Activated CD8-positive, alpha-beta memory T cell treated with anti-CD3 and anti-CD28 coated beads, Interleukin-2, amount 50 U/mL, for 48 hours (primary cell): ENCODE results near the gene ZNF143.

Source experiments
- DNase-seq: peaks from one replicate; pipeline ENCODE4 v3.0.0-alpha.2; 2020

ZNF143 gene

DNA sequence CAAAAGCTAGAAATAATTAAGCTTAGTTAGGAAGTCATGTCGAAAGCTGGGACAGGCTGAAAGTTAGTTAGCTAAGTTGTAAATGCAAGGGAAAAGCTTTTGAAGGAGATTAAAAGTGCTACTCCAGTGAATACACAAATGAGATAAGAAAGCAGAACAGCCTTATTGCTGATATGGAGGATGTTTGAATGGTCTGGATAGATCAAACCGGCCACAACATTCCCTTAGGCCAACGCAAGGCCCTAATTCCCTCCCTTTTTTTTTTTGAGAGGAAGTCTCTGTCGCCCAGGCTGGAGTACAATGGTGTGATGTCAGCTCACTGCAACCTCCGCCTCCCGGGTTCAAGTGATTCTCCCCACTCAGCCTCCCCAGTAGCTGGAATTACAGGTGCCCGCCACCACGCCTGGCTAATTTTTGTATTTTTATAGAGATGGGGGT, 89.4 kb downstream of the ZNF143 start:
- no peak for DNase-seq

GRCh38 chr11:9561279-9561982, 100.6 kb downstream of the ZNF143 start:
- DNase-seq, result no peak

- DNase-seq, result no peak
Measured at GRCh38 chr11:9562716-9563115, 101.9 kb downstream of the ZNF143 start.

DNA sequence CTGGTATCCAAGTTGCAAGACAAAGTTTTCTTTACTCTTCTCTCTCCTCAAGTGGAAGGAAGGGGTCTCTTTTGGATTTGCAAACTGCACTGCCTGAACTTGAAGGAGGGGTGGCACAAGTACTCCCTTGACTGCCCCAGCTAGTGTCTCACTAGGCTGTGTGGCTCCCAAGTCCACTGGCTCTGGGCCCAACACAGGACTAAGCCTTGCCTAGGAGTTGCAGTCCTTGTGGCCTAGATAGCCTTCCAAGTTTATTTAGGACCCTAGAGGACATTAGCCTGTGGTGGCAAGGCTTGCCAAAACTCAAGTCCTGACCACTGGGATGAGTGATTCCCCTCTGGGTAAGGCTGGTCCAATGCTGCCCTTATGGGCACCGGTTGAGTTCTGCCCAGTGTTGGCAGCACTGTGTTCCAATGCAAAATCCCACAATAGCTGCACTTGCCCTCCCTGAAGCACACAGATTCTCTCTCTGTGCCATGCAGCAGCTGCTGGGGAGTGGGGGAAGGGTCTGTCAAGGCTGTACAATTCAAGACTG, 102.5 kb downstream of the ZNF143 start:
- DNase-seq, result no peak

GRCh38 chr11:9565822-9566560, 105.2 kb downstream of the ZNF143 start:
- no peak for DNase-seq

DNA sequence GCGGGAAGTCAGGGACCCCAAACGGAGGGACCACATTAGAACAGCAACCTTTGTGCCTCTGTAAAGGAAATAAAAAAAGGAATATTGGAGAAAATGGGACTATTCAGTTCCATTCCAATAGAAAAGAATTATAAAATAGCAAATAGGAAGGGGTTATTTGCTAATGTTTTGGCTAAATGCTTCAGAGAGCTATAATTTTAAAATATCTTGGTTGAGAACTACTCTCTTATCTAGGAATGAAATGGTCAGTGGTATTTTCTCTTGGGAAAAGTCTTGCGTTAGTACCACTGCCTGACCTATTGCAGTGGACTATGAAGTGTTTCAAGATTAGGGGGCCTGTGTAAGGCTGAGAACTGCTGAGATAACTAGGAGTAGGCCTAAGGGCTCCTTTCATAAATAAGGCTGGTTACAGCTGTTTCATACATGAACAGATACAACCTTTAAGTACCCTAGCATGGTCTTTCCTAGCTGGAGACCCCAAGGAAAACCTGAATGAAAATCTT, 105.8 kb downstream of the ZNF143 start:
- no peak for DNase-seq

GRCh38 chr11:9567401-9567800, 106.6 kb downstream of the ZNF143 start:
- DNase-seq, result no peak

- DNase-seq, result no peak
Measured at GRCh38 chr11:9568161-9568853, 107.5 kb downstream of the ZNF143 start.

DNA sequence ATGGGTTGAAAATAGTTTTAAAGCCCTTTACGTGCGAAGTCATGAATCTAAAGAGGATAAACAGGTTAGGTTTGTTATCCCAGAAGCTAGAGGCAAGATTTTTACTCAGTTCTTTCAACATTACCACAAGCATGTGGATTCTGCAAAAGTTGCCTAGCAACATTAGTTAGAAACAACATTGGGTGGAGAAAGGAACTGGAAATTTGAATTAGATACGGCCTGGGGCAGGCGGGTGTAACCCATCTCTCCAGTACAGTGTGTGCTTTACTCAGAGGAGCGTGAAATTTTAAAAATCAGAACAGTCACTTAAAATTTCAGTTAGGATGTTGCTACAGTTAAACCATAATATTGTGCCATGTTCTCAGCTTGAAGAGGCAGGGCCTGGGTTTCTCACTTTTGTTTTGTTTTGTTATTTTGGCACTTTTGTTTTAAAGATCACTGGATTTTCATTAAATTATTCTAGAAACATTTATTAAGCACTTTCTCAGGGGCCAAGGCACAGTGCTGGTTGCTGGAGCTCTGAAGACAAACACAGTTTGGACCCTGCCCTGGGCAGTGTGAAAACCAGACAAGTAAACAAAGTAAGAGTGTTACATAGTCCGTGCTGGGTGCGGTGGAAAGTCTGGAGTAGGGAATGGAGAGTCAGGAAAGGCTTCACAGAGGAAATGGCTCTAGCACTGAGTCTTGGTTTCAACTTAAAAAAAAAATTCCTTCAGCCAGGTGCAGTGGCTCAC, 108.2 kb downstream of the ZNF143 start:
- no peak for DNase-seq

GRCh38 chr11:9569588-9570164, 108.9 kb downstream of the ZNF143 start:
- DNase-seq, result no peak

GRCh38 chr11:9570313-9571025, 109.7 kb downstream of the ZNF143 start:
- no peak for DNase-seq

DNA sequence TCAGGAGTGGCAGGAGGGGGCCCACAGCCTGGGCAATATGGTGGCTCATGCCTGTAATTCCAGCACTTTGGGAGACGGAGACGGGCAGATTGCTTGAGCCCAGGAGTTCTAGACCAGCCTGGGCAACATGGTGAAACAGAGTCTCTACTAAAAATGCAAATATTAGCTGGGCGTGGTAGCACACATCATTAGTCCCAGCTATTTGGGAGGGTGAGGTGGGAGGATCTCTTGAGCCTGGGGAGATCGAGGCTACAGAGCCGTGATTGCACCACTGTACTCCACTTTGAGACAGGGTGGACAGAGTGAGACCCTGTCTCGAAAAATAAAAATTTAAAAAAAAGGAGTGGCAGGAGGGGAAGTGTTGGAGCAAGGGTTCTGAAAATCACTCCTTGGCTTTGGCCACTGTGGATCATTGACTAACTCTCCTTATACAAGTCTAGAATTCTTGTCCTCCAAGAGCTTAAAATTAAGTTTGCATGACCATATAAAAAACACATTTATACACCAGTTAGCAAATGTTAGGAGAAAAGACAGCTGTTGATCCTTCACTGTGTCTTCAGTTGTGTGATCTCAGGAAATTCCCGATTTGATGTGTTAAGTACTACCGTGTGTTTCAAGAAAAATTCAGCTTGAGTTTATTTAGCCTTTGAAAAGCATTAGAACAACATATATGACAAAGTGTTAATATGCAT, 110.4 kb downstream of the ZNF143 start:
- DNase-seq, result no peak

DNA sequence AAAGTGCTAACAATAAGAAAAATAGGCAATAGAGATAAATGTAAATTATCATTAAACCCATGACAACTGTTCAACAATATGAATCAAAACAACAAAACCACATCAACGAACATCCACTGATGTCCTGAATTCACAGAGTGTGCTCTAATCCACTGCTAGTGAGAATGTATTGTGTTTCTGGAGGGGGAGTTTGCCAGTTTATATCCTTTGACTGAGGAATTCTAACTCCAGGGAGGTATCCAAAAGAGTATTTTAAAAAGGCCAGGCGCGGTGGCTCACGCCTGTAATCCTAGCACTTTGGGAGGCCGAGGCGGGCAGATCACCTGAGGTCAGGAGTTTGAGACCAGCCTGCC, 110.9 kb downstream of the ZNF143 start:
- DNase-seq, result no peak

- peak; percentile 98 for DNase-seq
Measured at GRCh38 chr11:9573052-9573774, 112.4 kb downstream of the ZNF143 start, which contains the start of gene WEE1. Gene WEE1 (plus strand): TSS chr11:9573670. CDS start chr11:9573934, 264 bp downstream.

DNA sequence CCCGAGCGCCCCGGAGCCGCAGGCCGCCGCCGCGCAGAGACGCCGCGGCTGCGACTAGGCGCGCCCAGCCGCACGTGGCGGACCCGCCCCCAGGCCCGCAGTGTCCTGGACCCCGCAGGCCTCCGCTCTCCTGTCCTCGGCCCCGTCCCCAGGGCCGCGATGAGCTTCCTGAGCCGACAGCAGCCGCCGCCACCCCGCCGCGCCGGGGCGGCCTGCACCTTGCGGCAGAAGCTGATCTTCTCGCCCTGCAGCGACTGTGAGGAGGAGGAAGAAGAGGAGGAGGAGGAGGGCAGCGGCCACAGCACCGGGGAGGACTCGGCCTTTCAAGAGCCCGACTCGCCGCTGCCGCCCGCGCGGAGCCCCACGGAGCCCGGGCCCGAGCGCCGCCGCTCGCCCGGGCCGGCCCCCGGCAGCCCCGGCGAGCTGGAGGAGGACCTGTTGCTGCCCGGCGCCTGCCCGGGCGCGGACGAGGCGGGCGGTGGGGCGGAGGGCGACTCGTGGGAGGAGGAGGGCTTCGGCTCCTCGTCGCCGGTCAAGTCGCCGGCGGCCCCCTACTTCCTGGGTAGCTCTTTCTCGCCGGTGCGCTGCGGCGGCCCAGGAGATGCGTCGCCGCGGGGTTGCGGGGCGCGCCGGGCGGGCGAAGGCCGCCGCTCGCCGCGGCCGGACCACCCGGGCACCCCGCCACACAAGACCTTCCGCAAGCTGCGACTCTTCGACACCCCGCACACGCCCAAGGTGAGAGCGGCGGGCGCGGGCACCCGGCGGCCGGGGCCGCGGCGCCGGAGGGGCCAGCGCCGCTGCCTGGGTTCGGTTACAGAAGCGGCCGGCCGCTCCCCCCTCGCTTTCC, 113.2 kb downstream of the ZNF143 start:
- DNase-seq, result no peak

GRCh38 chr11:9574622-9575259, 113.9 kb downstream of the ZNF143 start:
- peak; percentile 70 for DNase-seq

DNA sequence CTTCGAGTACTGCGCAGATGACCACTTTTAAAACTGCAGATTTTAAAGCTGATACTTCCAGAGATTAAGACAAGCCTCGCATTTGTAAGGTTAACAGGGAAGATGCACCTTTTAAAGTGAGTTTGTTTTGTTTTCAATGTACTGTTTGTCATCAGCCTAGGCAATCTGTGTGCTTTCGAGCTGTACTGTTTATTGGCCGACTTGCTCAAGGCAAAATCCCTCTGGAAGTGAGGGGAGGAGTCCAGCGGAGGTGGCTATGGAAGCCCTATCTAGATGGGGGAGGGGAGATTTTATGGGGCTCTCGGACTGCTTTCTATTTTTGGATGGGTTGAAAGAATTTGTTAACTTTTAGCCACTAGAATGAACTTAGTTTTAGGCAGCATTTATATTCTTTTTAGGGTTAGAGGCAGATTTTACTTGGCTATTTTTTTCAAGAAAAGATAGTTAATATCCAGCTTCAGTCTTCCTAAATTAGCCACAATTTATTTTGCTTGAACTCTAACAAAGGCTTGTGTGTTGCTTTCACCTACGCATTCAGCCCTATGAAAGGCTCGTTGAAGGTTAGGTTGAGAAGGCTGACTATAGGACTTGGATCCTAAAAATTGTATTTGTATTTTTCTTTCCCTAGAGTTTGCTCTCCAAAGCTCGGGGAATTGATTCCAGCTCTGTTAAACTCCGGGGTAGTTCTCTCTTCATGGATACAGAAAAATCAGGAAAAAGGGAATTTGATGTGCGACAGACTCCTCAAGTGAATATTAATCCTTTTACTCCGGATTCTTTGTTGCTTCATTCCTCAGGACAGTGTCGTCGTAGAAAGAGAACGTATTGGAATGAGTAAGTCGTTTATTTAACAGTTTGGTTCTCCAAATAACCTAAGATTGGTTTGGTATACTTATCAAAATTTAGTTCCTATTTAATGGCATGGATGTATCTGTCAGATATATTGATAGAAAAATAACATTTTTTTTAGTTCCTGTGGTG, 114.7 kb downstream of the ZNF143 start:
- DNase-seq, result no peak
